HCT116 (cell line): ENCODE results near the gene ZBTB20.

Experiments
- CBX3 ChIP-seq: IDR thresholded peaks from 2 replicates; pipeline ENCODE4 v1.6.1; 2012; ENCODE audit warnings: low read depth
- CEBPB ChIP-seq: IDR thresholded peaks from 2 replicates; pipeline ENCODE4 v1.6.1; 2012; ENCODE audit warnings: low read depth
- TF ChIP-seq, protein P1 (sequence below), 3 experiments: fragments of 200-600 bp in 1 of 3; sonication (generic) in 1 of 3; IDR thresholded peaks in 2 of 3; conservative IDR thresholded peaks in 1 of 3; 2 replicates each; pipeline ENCODE4 v1.5.1; 2012 to 2017; ENCODE audit warnings: low read depth in 2 of 3, low read length in 2 of 3, antibody characterized with exemption in 1 of 3, borderline replicate concordance in 1 of 3, control low read depth in 1 of 3, mild to moderate bottlenecking in 1 of 3, mixed read lengths in 1 of 3, mixed run types in 1 of 3, moderate library complexity in 1 of 3; ENCODE audit not compliant: insufficient read depth in 1 of 3

- TF ChIP-seq CBX3 = no peak
- TF ChIP-seq, protein P1, sequence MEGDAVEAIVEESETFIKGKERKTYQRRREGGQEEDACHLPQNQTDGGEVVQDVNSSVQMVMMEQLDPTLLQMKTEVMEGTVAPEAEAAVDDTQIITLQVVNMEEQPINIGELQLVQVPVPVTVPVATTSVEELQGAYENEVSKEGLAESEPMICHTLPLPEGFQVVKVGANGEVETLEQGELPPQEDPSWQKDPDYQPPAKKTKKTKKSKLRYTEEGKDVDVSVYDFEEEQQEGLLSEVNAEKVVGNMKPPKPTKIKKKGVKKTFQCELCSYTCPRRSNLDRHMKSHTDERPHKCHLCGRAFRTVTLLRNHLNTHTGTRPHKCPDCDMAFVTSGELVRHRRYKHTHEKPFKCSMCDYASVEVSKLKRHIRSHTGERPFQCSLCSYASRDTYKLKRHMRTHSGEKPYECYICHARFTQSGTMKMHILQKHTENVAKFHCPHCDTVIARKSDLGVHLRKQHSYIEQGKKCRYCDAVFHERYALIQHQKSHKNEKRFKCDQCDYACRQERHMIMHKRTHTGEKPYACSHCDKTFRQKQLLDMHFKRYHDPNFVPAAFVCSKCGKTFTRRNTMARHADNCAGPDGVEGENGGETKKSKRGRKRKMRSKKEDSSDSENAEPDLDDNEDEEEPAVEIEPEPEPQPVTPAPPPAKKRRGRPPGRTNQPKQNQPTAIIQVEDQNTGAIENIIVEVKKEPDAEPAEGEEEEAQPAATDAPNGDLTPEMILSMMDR (IDR thresholded peaks at IDR 0.05 in 2 of 3, conservative IDR thresholded peaks at IDR 0.05 in 1 of 3; ENCODE audit: borderline replicate concordance in 1 of 3, insufficient read depth in 1 of 3, low read depth in 2 of 3, low read length in 2 of 3) = no peak
- TF ChIP-seq CEBPB = no peak
Measured at GRCh38 chr3:115156046-115156654, 9.1 kb upstream of the ZBTB20 start.
